RWPE1 (cell line): Measurements from ENCODE around the gene NOMO2.
"Not testable (repeated sequence)": the region's sequence is repeated elsewhere in the genome, so short reads cannot be mapped to it uniquely, and the experiment has no call there.

Source experiments
- CTCF ChIA-PET: fragments of 350-600 bp; sonication (Branson Sonifier 250); formaldehyde crosslinking; extraction: SDS; loops from one replicate; lab custom pipeline; 2021; lab: Yijun Ruan, JAX
- POLR2A ChIA-PET: fragments of 400-600 bp; formaldehyde crosslinking; extraction: SDS; loops from one replicate; lab custom pipeline; 2020; ENCODE audit warnings: antibody characterized with exemption; ENCODE audit not compliant: low non-redundant PET; lab: Yijun Ruan, JAX
- DNase-seq: peaks from one replicate; pipeline ENCODE4 v3.0.0; 2012; ENCODE audit warnings: low spot score
- H3K27ac ChIP-seq: fragments of 450-650 bp; 2 replicates; pipeline ENCODE4 v1.5.1; 2017

Gene NOMO2

DNA sequence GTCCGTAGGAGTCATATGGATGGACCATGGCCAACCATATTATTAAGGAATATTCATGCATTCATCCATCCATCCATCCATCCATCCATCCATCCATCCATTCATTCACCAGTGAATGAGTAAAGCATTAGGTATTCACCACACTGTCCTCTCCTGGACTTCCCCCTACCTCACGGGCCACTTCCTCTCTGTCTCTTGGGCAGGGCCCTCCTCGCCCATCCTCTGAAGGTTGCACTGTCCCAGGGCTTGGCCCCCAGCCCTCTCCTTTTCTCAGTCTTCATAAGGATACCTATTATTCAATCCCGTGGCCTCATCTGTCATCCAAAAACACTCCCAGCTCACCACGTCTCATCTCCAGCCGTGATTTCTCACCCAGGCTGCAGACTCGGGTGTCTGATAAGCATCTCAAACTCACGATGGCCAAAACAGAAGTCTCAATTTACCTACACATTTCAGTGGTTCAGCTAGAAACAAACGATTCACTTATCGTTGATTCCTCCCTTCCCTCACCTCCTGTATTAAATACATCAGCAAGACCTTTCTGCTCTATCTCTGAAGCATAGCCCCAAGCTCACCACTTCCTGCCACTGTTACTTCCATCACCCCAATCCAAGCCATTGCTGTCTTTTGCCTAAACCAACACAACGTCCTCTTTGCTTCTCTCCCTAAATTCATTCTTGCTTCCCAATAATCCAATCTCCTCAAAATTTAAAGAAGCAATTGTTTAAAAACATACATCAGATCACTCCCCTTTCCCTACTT lies 152.2 kb downstream of the NOMO2 start:
- DNase-seq, POLR2A ChIA-PET, CTCF ChIA-PET, H3K27ac ChIP-seq: not testable (repeated sequence)

DNA sequence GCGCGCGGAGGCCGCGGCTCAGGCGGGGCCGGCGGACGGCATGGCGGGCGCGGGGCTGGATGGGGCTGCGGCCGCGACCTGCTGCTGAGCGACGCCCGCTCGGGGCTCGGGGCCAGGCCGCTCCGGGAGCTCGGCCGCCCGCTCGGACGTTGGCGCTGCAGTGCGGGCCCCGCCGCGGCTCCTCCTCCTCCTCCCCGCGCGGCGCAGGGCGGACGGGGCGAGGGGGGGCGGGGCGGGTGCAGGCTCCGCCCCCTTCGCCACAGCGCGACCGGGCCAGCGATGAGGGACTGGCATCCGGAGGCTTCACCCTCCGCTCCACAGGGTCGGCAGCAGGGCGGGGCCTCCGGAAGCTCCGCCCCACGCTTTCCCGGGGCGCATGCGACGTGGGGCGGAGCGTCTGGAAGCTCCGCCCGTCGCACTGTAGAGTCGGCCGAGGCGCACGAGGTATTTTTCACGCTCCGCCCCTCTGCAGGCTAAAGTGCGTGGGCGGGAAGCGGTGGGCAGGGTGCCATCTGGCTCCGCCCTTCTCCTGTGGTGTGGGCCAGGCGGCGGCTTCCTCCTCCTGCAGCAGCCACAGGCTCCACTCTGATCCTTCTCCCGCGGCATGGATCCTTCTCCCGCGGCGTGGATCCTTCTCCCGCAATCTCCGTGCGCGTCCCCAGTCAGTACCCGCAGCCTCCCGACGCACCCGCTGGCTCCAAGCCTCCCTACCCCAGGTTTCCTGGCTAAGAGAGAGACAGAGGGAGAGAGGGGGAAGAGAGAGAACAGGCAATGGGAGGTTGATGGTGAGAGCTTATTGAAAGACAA lies 159.8 kb downstream of the NOMO2 start:
- POLR2A ChIA-PET, CTCF ChIA-PET: not testable (repeated sequence)

DNA sequence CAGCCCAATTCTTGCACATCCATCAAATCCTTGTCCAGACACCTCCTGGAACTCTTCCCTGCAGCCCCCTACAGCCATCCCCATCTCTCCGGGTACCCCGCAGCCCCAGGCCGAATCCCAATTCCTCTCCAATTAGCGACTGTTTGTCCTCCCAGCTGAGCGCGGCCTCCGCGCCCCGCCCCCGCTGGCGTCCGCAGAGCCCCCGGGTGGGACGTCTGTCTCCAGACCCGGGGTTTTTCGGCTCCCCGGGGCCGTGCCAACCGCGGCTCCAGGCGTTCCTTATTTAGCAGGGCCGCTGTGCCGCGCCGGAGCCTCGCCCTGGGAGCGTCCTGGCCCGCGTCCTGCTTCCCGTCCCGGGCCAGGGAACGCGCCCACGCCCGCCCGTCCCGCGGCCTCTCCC lies 160.7 kb downstream of the NOMO2 start:
- POLR2A ChIA-PET, H3K27ac ChIP-seq, CTCF ChIA-PET, DNase-seq: not testable (repeated sequence)

More for the DNA sequence above, 159.8 kb downstream of the NOMO2 start:
- not testable (repeated sequence) for DNase-seq, H3K27ac ChIP-seq

DNA sequence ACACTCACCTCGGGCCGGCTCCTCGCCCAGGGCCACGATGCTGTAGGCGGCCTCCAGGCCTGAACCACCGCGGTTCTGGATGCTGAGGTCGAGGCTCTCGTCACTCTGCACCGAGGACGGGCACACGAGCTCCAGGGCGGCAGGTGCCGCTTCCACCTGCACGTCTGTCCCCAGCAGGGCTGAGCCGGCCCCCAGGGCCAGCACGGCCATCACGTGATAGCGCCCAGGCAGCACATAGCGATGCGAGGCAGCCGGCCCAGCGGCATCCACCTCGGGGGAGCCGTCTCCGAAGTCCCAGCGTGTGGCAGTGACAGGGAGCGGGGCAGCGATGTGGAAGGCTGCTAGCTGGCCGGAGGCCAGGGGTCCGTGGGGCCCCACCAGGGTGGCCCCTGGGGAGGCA lies 167.5 kb downstream of the NOMO2 start:
- POLR2A ChIA-PET, CTCF ChIA-PET, H3K27ac ChIP-seq, DNase-seq: not testable (repeated sequence)

DNA sequence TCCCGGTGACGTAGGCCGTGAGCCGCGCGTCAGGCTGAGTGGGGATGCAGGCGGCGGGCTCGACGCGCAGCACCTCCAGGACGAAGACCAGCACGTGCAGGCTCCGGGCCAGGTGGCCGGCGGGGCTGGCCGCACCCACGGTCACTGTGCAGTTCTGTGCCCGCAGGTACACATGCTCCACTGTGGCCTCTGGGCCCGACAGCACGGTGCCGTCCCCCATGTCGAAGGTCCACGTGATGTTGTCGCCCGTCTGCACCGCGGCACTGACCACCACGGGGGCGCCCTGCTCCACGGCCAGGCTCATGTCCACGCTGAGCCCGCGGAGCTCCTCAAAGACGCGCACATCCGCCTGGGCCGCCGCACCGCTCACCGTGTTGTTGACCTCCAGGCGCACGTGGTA lies 174.1 kb downstream of the NOMO2 start:
- CTCF ChIA-PET, H3K27ac ChIP-seq, DNase-seq, POLR2A ChIA-PET: not testable (repeated sequence)

DNA sequence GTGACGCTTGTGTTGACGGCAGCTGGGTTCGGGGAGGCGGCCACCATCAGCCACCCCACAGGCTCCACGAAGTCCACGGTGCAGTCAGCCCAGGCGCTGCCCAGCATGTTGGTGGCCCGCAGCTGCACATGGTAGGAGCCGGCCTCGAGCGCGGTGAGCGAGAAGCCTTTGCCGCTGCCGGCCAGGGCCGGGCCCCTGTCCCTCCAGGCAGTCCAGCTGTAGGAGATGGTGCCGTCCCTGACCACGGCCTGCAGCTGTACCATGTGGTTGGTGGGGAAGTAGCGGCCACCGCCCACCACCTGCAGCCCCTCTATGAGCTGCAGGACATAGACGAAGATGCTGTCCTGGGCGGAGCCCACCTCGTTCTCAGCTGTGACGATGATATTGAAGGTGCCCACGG lies 175.4 kb downstream of the NOMO2 start:
- DNase-seq, POLR2A ChIA-PET, CTCF ChIA-PET, H3K27ac ChIP-seq: not testable (repeated sequence)

DNA sequence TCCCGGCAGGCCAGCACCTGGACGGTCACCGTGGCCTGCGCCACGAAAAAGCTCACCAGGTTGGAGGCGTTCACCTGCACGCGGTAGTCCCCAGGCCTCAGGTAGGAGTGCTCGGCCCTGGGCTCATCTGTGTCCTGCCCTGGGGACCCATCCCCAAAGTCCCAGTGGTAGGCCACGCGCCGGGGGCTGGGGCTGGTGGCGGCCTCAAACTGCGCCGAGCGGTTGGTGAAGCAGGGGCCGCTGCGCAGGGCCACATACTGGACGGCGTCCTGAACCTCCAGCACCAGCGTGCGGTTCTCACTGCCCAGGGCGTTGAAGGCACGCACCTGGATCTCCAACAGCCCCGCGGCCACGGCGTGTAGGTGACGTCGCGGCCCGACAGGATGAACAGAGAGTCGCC lies 176.6 kb downstream of the NOMO2 start:
- H3K27ac ChIP-seq, POLR2A ChIA-PET, CTCF ChIA-PET, DNase-seq: not testable (repeated sequence)

DNA sequence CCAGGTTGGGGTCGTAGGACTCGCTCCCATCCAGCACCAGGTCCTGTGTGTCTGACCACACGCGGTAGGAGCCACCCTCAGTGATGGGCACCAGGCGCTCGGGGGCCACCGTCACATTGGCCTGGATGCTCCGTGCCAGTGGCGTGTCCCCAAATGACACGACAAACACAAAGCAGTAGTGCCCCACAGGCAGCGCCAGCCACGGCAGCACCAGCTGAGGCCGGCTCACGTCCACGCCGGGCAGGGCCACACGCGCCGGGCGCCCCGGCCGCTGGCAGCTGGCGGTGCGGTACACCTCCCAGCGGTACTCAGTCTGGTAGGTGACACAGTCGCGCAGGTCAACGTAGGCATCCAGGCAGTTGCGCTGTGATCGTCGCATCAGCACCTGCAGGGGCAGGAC lies 177.0 kb downstream of the NOMO2 start:
- CTCF ChIA-PET, H3K27ac ChIP-seq: not testable (repeated sequence)

DNA sequence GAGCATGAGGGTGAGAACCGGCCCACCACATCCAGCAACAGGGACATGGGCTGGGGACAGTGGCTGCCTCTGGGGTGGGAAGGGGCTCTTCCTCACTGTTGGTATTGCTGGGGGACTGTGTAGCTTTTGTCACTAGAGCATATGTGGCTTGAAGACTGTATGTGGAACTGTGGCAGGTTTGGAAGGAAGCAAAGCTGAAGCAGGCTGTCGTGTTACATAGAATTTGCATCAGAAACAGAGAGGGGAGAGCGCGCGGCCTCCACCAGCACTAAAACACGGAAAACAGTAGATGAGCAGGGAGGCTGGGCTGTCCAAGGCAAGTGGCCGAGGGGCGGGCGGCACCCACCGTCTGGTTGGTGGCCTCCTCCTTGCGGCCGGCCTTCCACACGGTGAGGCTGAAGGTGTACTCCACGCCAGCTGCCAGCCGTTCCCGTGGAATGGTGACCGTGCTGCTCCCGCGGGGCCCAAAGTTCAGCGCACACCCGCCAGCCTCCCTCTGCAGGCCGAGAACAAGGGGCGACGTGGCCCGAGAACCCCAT lies 177.7 kb downstream of the NOMO2 start:
- H3K27ac ChIP-seq, DNase-seq, CTCF ChIA-PET, POLR2A ChIA-PET: not testable (repeated sequence)

More for the DNA sequence above, 177.0 kb downstream of the NOMO2 start:
- POLR2A ChIA-PET, DNase-seq: not testable (repeated sequence)

DNA sequence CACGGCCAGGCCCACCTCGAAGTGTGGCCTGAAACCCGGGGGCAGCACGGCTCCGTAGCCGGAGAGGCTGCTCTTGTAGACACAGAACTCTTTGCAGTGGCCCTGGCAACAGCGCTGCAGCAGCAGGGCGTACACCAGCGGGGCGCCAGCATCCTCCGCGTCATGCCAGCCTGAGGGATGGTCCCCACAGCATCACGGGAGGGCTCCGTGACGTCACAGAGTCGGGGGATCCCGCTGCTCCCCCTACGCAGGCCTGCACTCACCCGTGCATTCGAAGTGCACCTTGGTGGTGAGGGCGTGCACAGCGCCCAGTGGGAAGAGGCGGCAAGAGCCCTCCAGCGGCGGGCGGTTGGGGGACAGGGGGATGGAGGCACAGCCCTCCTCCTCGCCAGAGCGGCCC lies 179.2 kb downstream of the NOMO2 start:
- POLR2A ChIA-PET, CTCF ChIA-PET: not testable (repeated sequence)

More for the DNA sequence above, 179.2 kb downstream of the NOMO2 start:
- DNase-seq, H3K27ac ChIP-seq: not testable (repeated sequence)
